HG03039 (cell line): ENCODE results near the gene JAKMIP1.

Experiments
- ATAC-seq: cut with Tn5 transposase; IDR thresholded peaks from one replicate; pipeline ENCODE4 v1.9.1; 2021; ENCODE audit warnings: mild to moderate bottlenecking, moderate library complexity; ENCODE audit not compliant: unreplicated experiment

JAKMIP1 gene

GRCh38 chr4:6183740-6184139 is 16.6 kb downstream of the JAKMIP1 start:
- peak; percentile 38 for ATAC-seq

GRCh38 chr4:6182376-6183280 is 17.7 kb downstream of the JAKMIP1 start:
- no peak for ATAC-seq

GRCh38 chr4:6180841-6181631 is 19.3 kb downstream of the JAKMIP1 start:
- ATAC-seq = peak; percentile 77

DNA sequence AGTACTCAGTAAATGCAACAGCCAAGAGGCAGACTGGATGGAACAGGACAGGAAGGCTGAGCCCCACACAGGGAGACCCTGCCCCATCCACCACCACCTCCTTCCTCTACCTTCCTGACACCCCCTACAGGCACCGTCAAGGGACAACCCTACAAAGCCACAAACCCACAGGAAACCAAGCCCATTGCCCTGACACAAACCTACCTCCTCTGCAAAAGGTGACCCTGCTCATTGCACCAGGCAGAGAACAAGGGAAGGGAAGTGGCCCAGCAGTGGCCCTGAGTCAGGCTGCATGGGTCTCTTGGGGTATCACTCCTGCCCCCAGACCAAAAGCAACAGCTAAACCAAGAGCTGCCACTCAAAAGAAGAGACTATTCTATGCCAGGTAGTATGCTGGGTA is 21.0 kb downstream of the JAKMIP1 start:
- no peak for ATAC-seq

- ATAC-seq = no peak
Measured at GRCh38 chr4:6178757-6179156, 21.6 kb downstream of the JAKMIP1 start.

- ATAC-seq = no peak
Measured at GRCh38 chr4:6177587-6178197, 22.7 kb downstream of the JAKMIP1 start.

DNA sequence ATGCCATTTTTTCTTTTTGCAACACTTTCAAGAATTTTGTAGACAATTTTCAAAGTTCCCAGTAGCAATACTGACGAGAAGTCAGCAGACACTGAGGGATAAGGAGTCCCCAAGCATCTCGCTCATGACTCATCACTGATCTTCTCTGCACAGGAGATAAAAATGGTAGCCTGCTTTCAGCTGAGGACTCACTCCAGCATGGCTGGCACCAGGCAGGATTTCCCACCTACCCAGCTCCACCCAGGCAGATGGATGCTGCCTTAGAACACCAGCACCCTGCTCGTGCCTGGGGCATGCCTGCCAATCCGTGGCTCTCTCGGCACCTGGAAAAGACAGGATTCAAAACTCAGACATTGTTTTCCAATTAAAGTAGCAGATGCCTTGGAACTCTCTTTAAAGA is 24.9 kb downstream of the JAKMIP1 start:
- ATAC-seq = no peak

DNA sequence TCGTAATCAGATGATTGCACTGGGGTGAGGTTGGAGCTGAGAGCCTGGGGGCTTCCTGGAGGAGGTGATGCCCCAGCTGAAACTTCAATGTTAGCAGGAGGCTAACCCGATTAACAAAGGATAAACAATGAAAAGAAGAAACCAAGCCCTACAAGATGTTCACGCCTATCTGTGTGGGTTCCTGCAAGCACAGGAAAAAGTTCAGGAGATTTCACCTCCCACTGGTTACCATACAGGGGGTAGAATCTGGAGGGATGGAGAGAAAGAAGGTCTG is 27.5 kb downstream of the JAKMIP1 start:
- ATAC-seq = no peak

DNA sequence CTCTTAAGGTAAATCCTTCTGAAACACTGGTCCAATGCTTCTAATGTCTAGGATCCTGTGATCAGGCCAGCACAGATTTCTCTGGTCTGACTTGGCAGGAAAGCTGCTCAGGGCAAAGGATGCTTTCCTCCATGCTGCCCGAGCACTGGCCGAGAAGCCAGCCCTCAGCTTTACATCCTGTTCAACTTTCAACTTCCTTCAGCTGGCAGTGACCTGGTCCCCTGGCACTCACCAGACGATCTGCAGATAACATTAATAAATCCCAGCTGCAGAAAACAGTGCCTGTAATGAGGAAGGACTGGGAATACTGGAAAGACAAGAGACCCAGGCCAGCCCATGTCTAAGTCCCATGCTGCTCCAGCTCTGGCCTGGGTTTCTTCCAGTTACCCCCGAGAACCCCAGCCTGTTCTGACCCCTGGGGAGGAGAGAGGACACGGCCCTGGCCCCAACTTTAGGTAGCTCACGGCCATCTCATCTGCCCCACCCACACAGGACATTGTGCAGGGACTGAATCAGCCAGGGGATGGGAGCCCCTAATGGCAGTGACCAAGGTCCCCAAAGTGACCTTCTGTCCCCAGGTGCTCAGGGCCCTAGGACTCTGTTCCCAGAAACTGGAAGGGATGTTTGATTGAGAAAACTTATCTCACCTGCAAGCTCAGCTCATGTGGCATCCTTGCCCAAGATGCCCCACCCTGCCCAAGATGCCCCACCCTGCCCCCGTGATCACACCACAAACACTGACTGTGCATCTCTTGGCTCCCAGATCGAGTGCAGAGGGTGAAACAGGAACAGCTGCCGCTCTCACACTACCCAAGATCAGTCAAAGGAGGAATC is 28.0 kb downstream of the JAKMIP1 start:
- no peak for ATAC-seq

- ATAC-seq = no peak
Measured at GRCh38 chr4:6169239-6169638, 31.1 kb downstream of the JAKMIP1 start.

GRCh38 chr4:6165766-6166165 is 34.6 kb downstream of the JAKMIP1 start:
- ATAC-seq = no peak

DNA sequence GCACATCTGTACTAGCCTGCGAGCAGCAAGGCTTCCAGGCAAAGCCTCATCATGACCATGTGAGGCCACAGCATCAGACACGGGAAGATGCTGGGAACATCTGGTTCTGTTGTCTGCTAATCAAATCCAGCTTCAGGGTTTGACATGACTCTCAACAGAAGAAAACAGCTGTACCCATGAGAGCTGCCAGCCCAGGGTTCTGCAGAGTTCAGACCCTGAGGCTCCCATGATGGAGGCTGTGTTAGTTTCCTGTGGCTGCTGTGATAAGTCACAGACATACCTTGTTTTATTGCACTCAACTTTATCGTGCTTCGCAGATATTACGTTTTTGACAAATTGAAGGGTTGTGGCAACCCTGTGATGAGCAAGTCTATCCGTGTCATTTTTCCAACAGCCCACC is 37.5 kb downstream of the JAKMIP1 start:
- no peak for ATAC-seq

DNA sequence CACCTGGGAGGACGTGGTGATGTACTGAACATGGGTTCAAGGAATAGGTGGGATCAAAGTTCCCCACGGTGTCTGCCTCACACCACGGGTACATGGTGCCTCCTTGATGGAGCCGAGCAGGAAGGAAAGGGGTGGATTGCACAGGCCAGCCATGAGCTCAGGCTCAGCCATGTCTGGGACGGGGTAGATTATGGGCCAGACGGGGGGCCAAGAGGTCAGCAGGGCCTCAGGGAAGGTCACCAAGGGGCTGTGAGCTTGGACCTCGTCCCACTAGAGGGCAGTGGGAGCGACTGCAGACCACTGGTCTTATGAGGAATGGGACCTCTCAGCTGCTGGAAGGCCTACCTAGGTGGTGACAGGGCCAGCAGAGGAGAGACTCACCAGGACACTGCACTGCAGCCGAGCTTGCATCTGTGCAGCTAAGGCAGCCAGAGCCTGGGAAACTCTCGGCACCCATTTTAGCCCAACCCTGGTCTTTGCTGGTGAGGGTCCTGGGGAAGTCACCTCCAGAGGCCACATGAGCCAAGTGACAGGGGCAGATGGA is 38.4 kb downstream of the JAKMIP1 start:
- no peak for ATAC-seq

DNA sequence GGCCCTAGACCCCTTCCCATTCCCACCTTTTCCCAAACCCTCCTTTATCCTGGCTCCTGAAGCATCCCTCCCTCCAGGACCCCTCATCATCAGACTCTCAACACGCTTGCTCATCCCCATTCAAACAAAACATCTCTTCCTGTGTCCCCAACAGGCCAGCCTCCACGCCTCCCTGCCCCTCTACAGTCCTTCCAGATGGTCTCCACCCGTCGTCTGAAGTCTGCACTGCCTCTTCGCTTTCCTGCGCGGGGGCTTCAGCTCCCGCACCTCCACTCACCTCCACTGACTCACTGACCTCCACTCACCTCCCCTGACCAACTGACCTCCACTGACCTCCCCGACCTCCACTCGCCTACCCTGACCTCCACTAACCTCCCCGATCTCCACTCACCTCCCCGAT is 39.8 kb downstream of the JAKMIP1 start:
- no peak for ATAC-seq

DNA sequence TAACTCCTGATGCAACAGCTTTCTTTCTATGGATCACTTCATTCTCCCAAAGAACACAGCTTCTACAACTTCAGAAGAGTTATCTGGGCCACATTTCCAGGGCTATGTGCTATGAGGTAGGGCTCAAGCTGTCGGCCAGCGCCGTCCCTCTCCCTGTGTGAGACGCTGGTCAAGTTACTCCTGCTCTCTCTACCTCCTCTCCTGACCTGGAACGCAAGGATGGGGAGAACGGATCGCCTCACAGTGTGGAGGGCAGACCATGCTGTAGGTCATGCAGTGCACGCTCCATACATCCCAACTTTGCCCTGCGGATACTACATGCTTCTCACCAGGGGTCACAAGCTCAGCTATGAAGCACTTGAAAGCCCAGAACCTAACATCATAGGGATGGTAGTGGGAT is 42.4 kb downstream of the JAKMIP1 start:
- no peak for ATAC-seq

GRCh38 chr4:6155996-6156750 is 44.2 kb downstream of the JAKMIP1 start:
- no peak for ATAC-seq

GRCh38 chr4:6154875-6155274 is 45.5 kb downstream of the JAKMIP1 start:
- ATAC-seq = no peak

DNA sequence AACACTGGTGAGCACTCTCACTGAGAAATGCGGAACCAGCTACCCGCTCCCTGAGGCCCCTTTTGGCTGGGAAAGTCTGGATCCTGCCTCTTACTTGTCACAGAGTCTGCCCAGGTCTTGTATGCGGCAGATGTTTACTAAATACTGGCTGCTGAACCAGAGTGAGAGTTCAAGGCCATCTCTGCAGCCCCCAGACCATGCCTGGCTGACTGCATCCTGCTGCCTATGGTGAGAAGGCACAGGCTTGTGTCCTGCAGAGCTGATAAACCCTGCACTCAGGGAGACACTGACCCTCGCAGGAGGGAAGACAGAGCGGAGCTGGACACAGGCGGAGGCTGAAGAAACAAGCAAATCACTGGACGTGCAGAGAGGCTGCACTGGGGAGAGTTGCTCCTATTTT is 46.5 kb downstream of the JAKMIP1 start:
- no peak for ATAC-seq

GRCh38 chr4:6152869-6153705 is 47.3 kb downstream of the JAKMIP1 start:
- ATAC-seq = no peak
